Measurements from ENCODE around the gene SEC31B.

DNA sequence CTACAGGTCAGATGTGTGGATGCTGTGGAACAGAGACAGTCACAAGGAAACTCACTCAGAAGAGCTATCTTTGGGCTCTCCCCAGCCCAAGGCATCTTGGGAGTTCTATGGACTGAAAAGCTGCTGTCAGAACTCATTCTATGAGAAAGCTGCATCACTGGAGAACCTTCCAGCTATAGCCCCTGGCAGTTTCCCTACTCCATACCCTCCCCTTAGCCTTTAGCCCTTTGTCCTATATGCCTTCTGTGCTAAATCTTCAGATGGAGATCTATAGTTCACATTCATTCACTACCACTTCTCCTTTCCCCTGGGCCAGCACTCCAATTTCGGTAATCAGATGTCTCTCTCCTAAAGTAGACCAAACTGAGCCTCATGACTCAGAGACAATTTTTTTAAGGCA is 49.9 kb downstream of the SEC31B start:
- TF ChIP-seq CTCF (IDR thresholded peaks at IDR 0.05) (no peak), POLR2A (IDR thresholded peaks at IDR 0.05) (no peak)

Measured in lower leg skin (tissue), 3 donors.